HEK293 (cell line): ENCODE results near the gene TRIM28.

Experiments
- BCL11B ChIP-seq: fragments of 450-650 bp; formaldehyde crosslinking; IDR thresholded peaks from 2 replicates; pipeline ENCODE4 v1.5.1; 2016; ENCODE audit warnings: low read depth, missing biosample characterization, missing genetic modification characterization
- GLI2 ChIP-seq: fragments of 450-650 bp; formaldehyde crosslinking; IDR thresholded peaks from 2 replicates; pipeline ENCODE4; 2017; ENCODE audit warnings: missing biosample characterization, missing genetic modification characterization, low read depth, borderline replicate concordance
- GLI4 ChIP-seq: fragments of 450-650 bp; formaldehyde crosslinking; IDR thresholded peaks from 2 replicates; pipeline ENCODE4 v1.5.1; 2016; ENCODE audit warnings: missing biosample characterization, missing genetic modification characterization
- MZF1 ChIP-seq: fragments of 450-650 bp; formaldehyde crosslinking; IDR thresholded peaks from 2 replicates; pipeline ENCODE4 v1.5.1; 2017; ENCODE audit warnings: missing biosample characterization, missing genetic modification characterization, borderline replicate concordance
- PRDM6 ChIP-seq: fragments of 450-650 bp; formaldehyde crosslinking; IDR thresholded peaks from 2 replicates; pipeline ENCODE4 v1.5.1; 2017; ENCODE audit warnings: missing biosample characterization, missing genetic modification characterization
- REPIN1 ChIP-seq: fragments of 450-650 bp; formaldehyde crosslinking; IDR thresholded peaks from 2 replicates; pipeline ENCODE4 v1.5.1; 2017; ENCODE audit warnings: missing biosample characterization, missing genetic modification characterization, low read depth
- SP2 ChIP-seq: fragments of 450-650 bp; formaldehyde crosslinking; IDR thresholded peaks from 2 replicates; pipeline ENCODE4 v1.5.1; 2016; ENCODE audit warnings: missing biosample characterization, missing genetic modification characterization
- YY1 ChIP-seq: fragments of 450-650 bp; formaldehyde crosslinking; IDR thresholded peaks from 2 replicates; pipeline ENCODE4 v1.5.1; 2018; ENCODE audit warnings: missing biosample characterization, missing genetic modification characterization
- ZBTB20 ChIP-seq: fragments of 450-650 bp; formaldehyde crosslinking; IDR thresholded peaks from 2 replicates; pipeline ENCODE4 v1.5.1; 2016; ENCODE audit warnings: missing biosample characterization, missing genetic modification characterization
- ZIC2 ChIP-seq: fragments of 450-650 bp; formaldehyde crosslinking; IDR thresholded peaks from 2 replicates; pipeline ENCODE4 v1.5.1; 2016; ENCODE audit warnings: missing biosample characterization, missing genetic modification characterization
- ZNF184 ChIP-seq: fragments of 450-650 bp; IDR thresholded peaks from 2 replicates; pipeline ENCODE4 v1.5.1; 2018; ENCODE audit warnings: missing biosample characterization, mild to moderate bottlenecking, missing genetic modification characterization
- ZNF211 ChIP-seq: fragments of 450-650 bp; formaldehyde crosslinking; IDR thresholded peaks from 2 replicates; pipeline ENCODE4 v1.5.1; 2016; ENCODE audit warnings: low read depth, missing biosample characterization, missing genetic modification characterization
- ZNF221 ChIP-seq: fragments of 450-650 bp; formaldehyde crosslinking; IDR thresholded peaks from 2 replicates; pipeline ENCODE4 v1.5.1; 2017; ENCODE audit warnings: missing biosample characterization, missing genetic modification characterization, borderline replicate concordance
- ZNF292 ChIP-seq: fragments of 450-650 bp; formaldehyde crosslinking; IDR thresholded peaks from 2 replicates; pipeline ENCODE4 v1.5.1; 2016; ENCODE audit warnings: low read depth, missing biosample characterization, missing genetic modification characterization, borderline replicate concordance
- ZNF341 ChIP-seq: fragments of 450-650 bp; formaldehyde crosslinking; IDR thresholded peaks from 2 replicates; pipeline ENCODE4; 2016; ENCODE audit warnings: low read depth, missing biosample characterization, missing genetic modification characterization
- ZNF48 ChIP-seq: fragments of 450-650 bp; formaldehyde crosslinking; IDR thresholded peaks from 2 replicates; pipeline ENCODE4 v1.5.1; 2016; ENCODE audit warnings: missing biosample characterization, missing genetic modification characterization
- ZNF518A ChIP-seq: fragments of 450-650 bp; formaldehyde crosslinking; conservative IDR thresholded peaks from 2 replicates; pipeline ENCODE4 v1.5.1; 2016; ENCODE audit warnings: low read depth, missing biosample characterization, missing genetic modification characterization
- ZNF530 ChIP-seq: fragments of 450-650 bp; formaldehyde crosslinking; IDR thresholded peaks from 2 replicates; pipeline ENCODE4 v1.5.1; 2016; ENCODE audit warnings: low read depth, missing biosample characterization, missing genetic modification characterization
- ZNF561 ChIP-seq: fragments of 450-650 bp; IDR thresholded peaks from 2 replicates; pipeline ENCODE4 v1.5.1; 2018; ENCODE audit warnings: missing biosample characterization, missing genetic modification characterization, borderline replicate concordance
- ZNF571 ChIP-seq: fragments of 450-650 bp; formaldehyde crosslinking; IDR thresholded peaks from 2 replicates; pipeline ENCODE4 v1.5.0; 2017; ENCODE audit warnings: missing biosample characterization, missing genetic modification characterization
- ZNF623 ChIP-seq: fragments of 450-650 bp; formaldehyde crosslinking; IDR thresholded peaks from 2 replicates; pipeline ENCODE4 v1.5.1; 2016; ENCODE audit warnings: missing biosample characterization, missing genetic modification characterization
- ZNF692 ChIP-seq: fragments of 450-650 bp; formaldehyde crosslinking; IDR thresholded peaks from 2 replicates; pipeline ENCODE4 v1.5.1; 2016; ENCODE audit warnings: missing biosample characterization, missing genetic modification characterization
- ZNF776 ChIP-seq: fragments of 450-650 bp; formaldehyde crosslinking; IDR thresholded peaks from 2 replicates; pipeline ENCODE4 v1.5.0; 2017; ENCODE audit warnings: missing biosample characterization, missing genetic modification characterization, borderline replicate concordance
- ZNF792 ChIP-seq: fragments of 450-650 bp; formaldehyde crosslinking; IDR thresholded peaks from 2 replicates; pipeline ENCODE4 v1.5.1; 2016; ENCODE audit warnings: missing biosample characterization, missing genetic modification characterization
- ZNF837 ChIP-seq: fragments of 450-650 bp; formaldehyde crosslinking; IDR thresholded peaks from 2 replicates; pipeline ENCODE4 v1.5.1; 2016; ENCODE audit warnings: missing biosample characterization, missing genetic modification characterization
- ZSCAN4 ChIP-seq: fragments of 450-650 bp; formaldehyde crosslinking; IDR thresholded peaks from 2 replicates; pipeline ENCODE4 v1.5.1; 2017; ENCODE audit warnings: missing biosample characterization, missing genetic modification characterization
- TF ChIP-seq, protein P1 (sequence below): fragments of 450-650 bp; formaldehyde crosslinking; IDR thresholded peaks from 2 replicates; pipeline ENCODE4; 2016; ENCODE audit warnings: missing biosample characterization, missing genetic modification characterization
- TF ChIP-seq, protein P2 (sequence below): fragments of 450-650 bp; formaldehyde crosslinking; IDR thresholded peaks from 2 replicates; pipeline ENCODE4 v1.5.1; 2017; ENCODE audit warnings: missing biosample characterization, mild to moderate bottlenecking, missing genetic modification characterization, moderate library complexity

The TRIM28 gene

DNA sequence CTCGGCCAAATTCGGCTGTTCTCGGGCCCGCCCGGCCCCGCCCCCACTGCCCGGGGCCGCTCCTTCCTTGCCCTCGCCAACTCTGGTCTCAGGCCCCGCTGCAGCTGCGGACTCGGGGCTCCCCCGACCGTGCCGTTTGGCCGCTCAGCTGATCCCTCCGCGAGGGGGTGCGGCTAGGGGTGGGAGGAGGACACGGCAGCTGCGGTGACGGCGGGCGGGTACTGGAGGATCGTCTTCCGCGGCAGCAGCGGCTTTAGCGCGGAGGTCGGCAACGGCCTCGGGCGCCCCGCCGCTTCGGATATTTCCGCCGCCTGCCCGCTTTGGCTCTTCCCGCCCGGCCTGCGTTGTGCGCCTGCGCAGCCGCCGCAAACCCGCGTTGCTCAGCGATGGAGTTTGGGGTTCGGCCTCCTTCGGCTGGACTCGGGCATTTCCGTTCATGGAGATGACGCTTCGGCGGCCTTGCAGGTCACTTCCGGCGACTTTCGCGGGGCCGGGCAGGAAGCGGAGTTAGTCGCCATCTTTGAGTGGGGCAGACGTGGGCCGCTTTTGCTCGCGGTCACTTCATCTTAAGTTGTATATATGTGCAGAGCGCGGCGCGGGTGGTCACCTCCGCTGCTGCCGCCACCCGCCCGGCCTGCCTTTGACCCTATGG is 14.9 kb downstream of the TRIM28 start (continued):
- TF ChIP-seq PRDM6: no peak
- no peak for TF ChIP-seq REPIN1 (tag by site-specific recombination)
- TF ChIP-seq ZNF530 (tag by site-specific recombination): no peak
- TF ChIP-seq GLI4: 0 out of 2 replicates have a peak, but pooled peaks have one; percentile 41
- TF ChIP-seq, protein P1, sequence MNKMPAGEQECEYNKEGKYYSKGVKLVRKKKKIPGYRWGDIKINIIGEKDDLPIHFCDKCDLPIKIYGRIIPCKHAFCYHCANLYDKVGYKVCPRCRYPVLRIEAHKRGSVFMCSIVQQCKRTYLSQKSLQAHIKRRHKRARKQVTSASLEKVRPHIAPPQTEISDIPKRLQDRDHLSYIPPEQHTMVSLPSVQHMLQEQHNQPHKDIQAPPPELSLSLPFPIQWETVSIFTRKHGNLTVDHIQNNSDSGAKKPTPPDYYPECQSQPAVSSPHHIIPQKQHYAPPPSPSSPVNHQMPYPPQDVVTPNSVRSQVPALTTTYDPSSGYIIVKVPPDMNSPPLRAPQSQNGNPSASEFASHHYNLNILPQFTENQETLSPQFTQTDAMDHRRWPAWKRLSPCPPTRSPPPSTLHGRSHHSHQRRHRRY (tag by site-specific recombination): no peak
- no peak for TF ChIP-seq ZNF623 (tag by site-specific recombination)
- TF ChIP-seq ZSCAN4: no peak
- TF ChIP-seq ZNF48: no peak
- TF ChIP-seq ZNF518A (tag by site-specific recombination): peak; percentile 38
- TF ChIP-seq ZBTB20 (tag by site-specific recombination): peak; percentile 82; the same call in 1 of the 2 replicates
- TF ChIP-seq MZF1 (tag by site-specific recombination): no peak
- TF ChIP-seq ZNF211 (tag by site-specific recombination): no peak
- TF ChIP-seq BCL11B (tag by site-specific recombination): peak; percentile 44; the same call in 1 of the 2 replicates
- no peak for TF ChIP-seq ZIC2 (tag by site-specific recombination)
- TF ChIP-seq ZNF571 (tag by site-specific recombination): no peak
- no peak for TF ChIP-seq ZNF221 (tag by site-specific recombination)
- TF ChIP-seq, protein P2, sequence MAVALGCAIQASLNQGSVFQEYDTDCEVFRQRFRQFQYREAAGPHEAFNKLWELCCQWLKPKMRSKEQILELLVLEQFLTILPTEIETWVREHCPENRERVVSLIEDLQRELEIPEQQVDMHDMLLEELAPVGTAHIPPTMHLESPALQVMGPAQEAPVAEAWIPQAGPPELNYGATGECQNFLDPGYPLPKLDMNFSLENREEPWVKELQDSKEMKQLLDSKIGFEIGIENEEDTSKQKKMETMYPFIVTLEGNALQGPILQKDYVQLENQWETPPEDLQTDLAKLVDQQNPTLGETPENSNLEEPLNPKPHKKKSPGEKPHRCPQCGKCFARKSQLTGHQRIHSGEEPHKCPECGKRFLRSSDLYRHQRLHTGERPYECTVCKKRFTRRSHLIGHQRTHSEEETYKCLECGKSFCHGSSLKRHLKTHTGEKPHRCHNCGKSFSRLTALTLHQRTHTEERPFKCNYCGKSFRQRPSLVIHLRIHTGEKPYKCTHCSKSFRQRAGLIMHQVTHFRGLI (tag by site-specific recombination): no peak
- no peak for TF ChIP-seq ZNF792
- TF ChIP-seq ZNF292 (tag by site-specific recombination): no peak
- TF ChIP-seq ZNF776 (tag by site-specific recombination): no peak
- TF ChIP-seq GLI2: no peak
- 0 out of 2 replicates have a peak, but pooled peaks have one; percentile 26 for TF ChIP-seq ZNF692
- TF ChIP-seq ZNF341 (tag by site-specific recombination): peak; percentile 75
- peak; percentile 47; the same call in 1 of the 2 replicates for TF ChIP-seq ZNF561 (tag by site-specific recombination)
- TF ChIP-seq SP2 (tag by site-specific recombination): peak; percentile 73
- no peak for TF ChIP-seq ZNF184 (tag by site-specific recombination)
- TF ChIP-seq ZNF837: no peak
- no peak; the same call in 1 of the 2 replicates for TF ChIP-seq YY1 (tag by site-specific recombination)
